Loucy (cell line): Measurements from ENCODE around the gene LENG8.

ENCODE experiments used
- H2AFZ ChIP-seq: fragments of 200-600 bp; sonication (generic); 2 replicates; pipeline ENCODE4 v1.6.0; 2016; ENCODE audit warnings: antibody characterized with exemption, mild to moderate bottlenecking, low read length, moderate library complexity
- H3F3A ChIP-seq: fragments of 200-600 bp; 2 replicates; pipeline ENCODE4 v1.6.0; 2016; ENCODE audit warnings: antibody characterized with exemption, low read depth, mild to moderate bottlenecking
- H3K27me3 ChIP-seq: fragments of 200-600 bp; sonication (generic); 2 replicates; pipeline ENCODE4 v1.6.1; 2014; ENCODE audit warnings: low read length, mild to moderate bottlenecking; ENCODE audit not compliant: insufficient read depth, poor library complexity, severe bottlenecking
- H3K36me3 ChIP-seq: fragments of 200-600 bp; sonication (generic); 2 replicates; pipeline ENCODE4 v1.6.1; 2016; ENCODE audit warnings: low read length; ENCODE audit not compliant: insufficient read depth
- H3K4me1 ChIP-seq: fragments of 200-600 bp; sonication (generic); 2 replicates; pipeline ENCODE4 v1.5.1; 2014; ENCODE audit warnings: low read length, mild to moderate bottlenecking; ENCODE audit not compliant: insufficient read depth, poor library complexity, severe bottlenecking
- H3K4me2 ChIP-seq: fragments of 200-600 bp; sonication (generic); 2 replicates; pipeline ENCODE4 v1.6.0; 2014; ENCODE audit warnings: antibody characterized with exemption, low read length, low read depth, mild to moderate bottlenecking; ENCODE audit not compliant: poor library complexity, severe bottlenecking
- H3K4me3 ChIP-seq: fragments of 200-600 bp; sonication (generic); 2 replicates; pipeline ENCODE4 v1.5.1; 2014; ENCODE audit warnings: low read length, mild to moderate bottlenecking, mixed read lengths; ENCODE audit not compliant: poor library complexity, severe bottlenecking
- H3K79me2 ChIP-seq: fragments of 200-600 bp; sonication (generic); 2 replicates; pipeline ENCODE4 v1.6.1; 2014; ENCODE audit warnings: low read length; ENCODE audit not compliant: insufficient read depth
- H3K9ac ChIP-seq: fragments of 200-600 bp; sonication (generic); 2 replicates; pipeline ENCODE4 v1.6.0; 2014; ENCODE audit warnings: mild to moderate bottlenecking, low read depth, low read length, moderate library complexity; ENCODE audit not compliant: poor library complexity, severe bottlenecking
- H3K9me2 ChIP-seq: fragments of 200-600 bp; sonication (generic); replicated peaks from 2 replicates; pipeline ENCODE4 v1.6.1; 2016; ENCODE audit warnings: low read depth, low read length, mixed read lengths
- H3K9me3 ChIP-seq: fragments of 200-600 bp; sonication (generic); 2 replicates; pipeline ENCODE4 v1.6.1; 2014; ENCODE audit warnings: mild to moderate bottlenecking, antibody characterized with exemption, low read length, low read depth; ENCODE audit not compliant: insufficient read depth
- H4K20me1 ChIP-seq: fragments of 200-600 bp; sonication (generic); 2 replicates; pipeline ENCODE4 v1.6.0; 2014; ENCODE audit warnings: antibody characterized with exemption, low read length, mild to moderate bottlenecking; ENCODE audit not compliant: insufficient read depth, poor library complexity, severe bottlenecking
- CTCF ChIP-seq: fragments of 200-600 bp; sonication (generic); conservative IDR thresholded peaks from 2 replicates; pipeline ENCODE4 v1.5.1; 2014; ENCODE audit warnings: mild to moderate bottlenecking, antibody characterized with exemption, low read length
- EZH2phosphoT487 ChIP-seq: fragments of 200-600 bp; IDR thresholded peaks from 2 replicates; pipeline ENCODE4 v1.6.1; 2018; ENCODE audit warnings: antibody characterized with exemption, mild to moderate bottlenecking, moderate library complexity, borderline replicate concordance

The LENG8 gene

DNA sequence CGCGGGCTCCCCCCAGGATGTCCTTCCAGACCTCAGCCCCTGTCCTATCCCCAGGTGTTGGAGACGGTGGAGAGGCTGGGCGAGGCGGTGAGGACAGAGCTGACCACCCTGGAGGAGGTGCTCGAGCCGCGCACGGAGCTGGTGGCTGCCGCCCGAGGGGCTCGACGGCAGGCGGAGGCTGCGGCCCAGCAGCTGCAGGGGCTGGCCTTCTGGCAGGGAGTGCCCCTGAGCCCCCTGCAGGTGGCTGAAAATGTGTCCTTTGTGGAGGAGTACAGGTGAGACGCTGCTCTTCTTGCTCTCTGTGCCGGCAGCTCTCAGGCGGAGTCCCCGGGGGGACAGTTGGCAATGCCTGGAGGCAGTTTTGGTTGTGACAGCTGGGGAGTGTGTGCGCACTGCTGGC, 26.9 kb upstream of the LENG8 start:
- no peaks in the 10 kb centered on the region for H3K36me3 ChIP-seq
- H3K4me1 ChIP-seq: peaks cover 12% of the 10 kb centered on the region
- H2AFZ ChIP-seq: no peak overlapping the region
- no peaks in the 10 kb centered on the region for H3K79me2 ChIP-seq
- H4K20me1 ChIP-seq: no peaks in the 10 kb centered on the region
- H3K27me3 ChIP-seq: no peaks in the 10 kb centered on the region
- H3K4me3 ChIP-seq: no peak overlapping the region
- no peak for TF ChIP-seq CTCF
- no peak for TF ChIP-seq EZH2phosphoT487
- no peak overlapping the region for H3K9ac ChIP-seq
- no peaks in the 10 kb centered on the region for H3K9me2 ChIP-seq
- no peaks in the 10 kb centered on the region for H3F3A ChIP-seq
- H3K4me2 ChIP-seq: no peak overlapping the region
- no peaks in the 10 kb centered on the region for H3K9me3 ChIP-seq

DNA sequence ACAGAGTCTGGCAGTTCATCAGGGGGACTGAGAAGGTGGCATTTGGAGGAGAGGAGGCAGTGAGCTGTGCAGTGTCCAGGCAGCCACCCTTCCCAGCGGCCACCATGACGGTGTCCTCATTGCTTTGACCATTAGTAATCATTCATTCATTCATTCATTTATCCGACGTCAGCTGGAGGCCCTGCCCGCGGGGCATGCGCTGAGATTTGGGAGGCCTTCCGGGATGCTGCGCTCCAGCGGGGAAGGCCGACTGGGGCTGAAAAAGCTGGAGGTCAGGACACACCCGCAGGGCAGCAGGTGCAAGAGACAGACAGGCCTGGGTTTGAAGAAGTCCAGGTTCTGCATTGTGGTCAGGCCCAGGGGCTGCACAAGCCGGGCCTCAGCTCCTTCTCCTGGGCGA, 24.8 kb upstream of the LENG8 start:
- Histone ChIP-seq H3K4me1 (no peaks in the 10 kb centered on the region), H3K79me2 (no peaks in the 10 kb centered on the region), H3K36me3 (no peaks in the 10 kb centered on the region), H4K20me1 (no peaks in the 10 kb centered on the region), H3K9me3 (no peaks in the 10 kb centered on the region), H3K4me3 (no peak overlapping the region), H3K9ac (no peak overlapping the region), H2AFZ (no peak overlapping the region), H3K4me2 (no peak overlapping the region), H3K9me2 (no peaks in the 10 kb centered on the region), H3K27me3 (no peaks in the 10 kb centered on the region), H3F3A (no peaks in the 10 kb centered on the region)
- TF ChIP-seq EZH2phosphoT487 (no peak), CTCF (no peak)

GRCh38 chr19:54424660-54425381, 24.2 kb upstream of the LENG8 start:
- Histone ChIP-seq H3K36me3 (no peaks in the 10 kb centered on the region), H3K27me3 (no peaks in the 10 kb centered on the region), H4K20me1 (no peaks in the 10 kb centered on the region), H3K9me2 (no peaks in the 10 kb centered on the region), H3F3A (no peaks in the 10 kb centered on the region), H3K4me3 (no peak overlapping the region), H3K4me2 (no peak overlapping the region), H3K4me1 (no peaks in the 10 kb centered on the region), H3K9me3 (no peaks in the 10 kb centered on the region), H3K9ac (no peak overlapping the region), H3K79me2 (no peaks in the 10 kb centered on the region), H2AFZ (no peak overlapping the region)
- TF ChIP-seq CTCF: no peak
- no peak for TF ChIP-seq EZH2phosphoT487
